Left lobe of liver (tissue), 2 donors: ENCODE measurements around the gene XPC. TPM values are rescaled to one million over a fixed set of nuclear protein-coding genes. Genes with fewer than 3 reads are reported as not detected.

Source experiments
- ATAC-seq: fragments of 200-7000 bp; cut with Tn5 transposase; one replicate; pipeline ENCODE4 v1.9.1; 2020; ENCODE audit warnings: mild to moderate bottlenecking, moderate library complexity
- DNase-seq: peaks from one replicate; pipeline ENCODE4 v3.0.0-alpha.2; 2020; ENCODE audit warnings: low spot score
- total RNA-seq: library from RNA; stranded (reverse); gene quantifications from one replicate; pipeline ENCODE4 v1.2.1, GENCODE V29; 2021
- donor health status: DM: no; HTN: no; CAD: no; lungs with moderate emphysema.
- donor health status: DM: no; HTN: yes; CAD: no.

The XPC gene
- total RNA-seq, 1 donor from 2014 or later, result 18.8 TPM

GRCh38 chr3:14208977-14209394 lies 30.6 kb upstream of the XPC start:
- no peak for DNase-seq
- ATAC-seq, result no peak

- ATAC-seq (no peak), DNase-seq (no peak)
Measured at GRCh38 chr3:14208168-14208567, 29.8 kb upstream of the XPC start.

- ATAC-seq (no peak), DNase-seq (no peak)
Measured at GRCh38 chr3:14206548-14207177, 28.3 kb upstream of the XPC start.

- ATAC-seq (peak; percentile 59), DNase-seq (peak; percentile 73)
Measured at GRCh38 chr3:14204515-14205284, 26.3 kb upstream of the XPC start.

- DNase-seq (peak; percentile 75), ATAC-seq (peak; percentile 79)
Measured at GRCh38 chr3:14203521-14204079, 25.2 kb upstream of the XPC start.

GRCh38 chr3:14202874-14203520 lies 24.6 kb upstream of the XPC start:
- ATAC-seq (no peak), DNase-seq (no peak)

- DNase-seq (peak; percentile 93), ATAC-seq (peak; percentile 83)
Measured at GRCh38 chr3:14201940-14202684, 23.7 kb upstream of the XPC start.

GRCh38 chr3:14200841-14201240 lies 22.4 kb upstream of the XPC start:
- DNase-seq, result no peak
- ATAC-seq, result no peak

- ATAC-seq (no peak), DNase-seq (no peak)
Measured at GRCh38 chr3:14200276-14200675, 21.9 kb upstream of the XPC start.

GRCh38 chr3:14199641-14200040 lies 21.2 kb upstream of the XPC start:
- DNase-seq, result no peak
- ATAC-seq, result no peak

GRCh38 chr3:14194865-14195264 lies 16.5 kb upstream of the XPC start:
- DNase-seq (no peak), ATAC-seq (no peak)

GRCh38 chr3:14188041-14188754 lies 9.8 kb upstream of the XPC start:
- no peak for ATAC-seq
- DNase-seq, result no peak

- ATAC-seq (no peak), DNase-seq (no peak)
Measured at GRCh38 chr3:14186854-14187458, 8.6 kb upstream of the XPC start.

GRCh38 chr3:14183015-14183577 lies 4.7 kb upstream of the XPC start:
- DNase-seq (no peak), ATAC-seq (no peak)

- no peak for ATAC-seq
- DNase-seq, result no peak
Measured at GRCh38 chr3:14181253-14181652, 2.9 kb upstream of the XPC start.

GRCh38 chr3:14179795-14180194 lies 1.4 kb upstream of the XPC start:
- DNase-seq (no peak), ATAC-seq (no peak)

GRCh38 chr3:14179114-14179465 lies 689 bp upstream of the XPC start:
- DNase-seq, result no peak
- ATAC-seq, result no peak

GRCh38 chr3:14177580-14178246 lies 688 bp downstream of the XPC start:
- DNase-seq (no peak), ATAC-seq (peak; percentile 48)

- no peak for DNase-seq
- no peak for ATAC-seq
Measured at GRCh38 chr3:14175383-14176037, 2.9 kb downstream of the XPC start.
